ENCODE results near the gene C1orf167.

The C1orf167 gene

GRCh38 chr1:11797525-11798216, 35.7 kb downstream of the C1orf167 start:
- Histone ChIP-seq H3K27ac (ENCODE audit: low read length) (no peak overlapping the region), H3K79me2 (ENCODE audit: low read length) (no peaks in the 10 kb centered on the region), H3K4me1 (ENCODE audit: low read length) (peaks cover 3% of the 10 kb centered on the region), H4K20me1 (ENCODE audit: insufficient read depth, low read length) (no peaks in the 10 kb centered on the region), H3K9me3 (ENCODE audit: insufficient read depth, low read length) (no peaks in the 10 kb centered on the region), H3K4me2 (ENCODE audit: low read length) (no peak overlapping the region), H2AFZ (ENCODE audit: low read depth, low read length) (no peak overlapping the region), H3K36me3 (replicated peaks; ENCODE audit: low read depth, low read length) (no peaks in the 10 kb centered on the region), H3K27me3 (ENCODE audit: low read depth, low read length) (no peaks in the 10 kb centered on the region), H3K4me3 (ENCODE audit: low read length) (no peak overlapping the region), H3K9ac (ENCODE audit: low read length) (no peak overlapping the region)
- TF ChIP-seq EZH2phosphoT487 (IDR thresholded peaks at IDR 0.05; ENCODE audit: low read depth) (no peak), CTCF (IDR thresholded peaks at IDR 0.05; ENCODE audit: low read depth, low read length) (no peak)

GRCh38 chr1:11799099-11799498, 37.1 kb downstream of the C1orf167 start:
- Histone ChIP-seq H3K4me3 (ENCODE audit: low read length) (no peak overlapping the region), H3K9me3 (ENCODE audit: insufficient read depth, low read length) (no peaks in the 10 kb centered on the region), H2AFZ (ENCODE audit: low read depth, low read length) (no peak overlapping the region), H3K4me2 (ENCODE audit: low read length) (no peak overlapping the region), H3K79me2 (ENCODE audit: low read length) (no peaks in the 10 kb centered on the region), H3K27me3 (ENCODE audit: low read depth, low read length) (no peaks in the 10 kb centered on the region), H3K36me3 (replicated peaks; ENCODE audit: low read depth, low read length) (no peaks in the 10 kb centered on the region), H3K4me1 (ENCODE audit: low read length) (peaks cover 4% of the 10 kb centered on the region; the same call in 1 of the 2 replicates), H4K20me1 (ENCODE audit: insufficient read depth, low read length) (no peaks in the 10 kb centered on the region), H3K9ac (ENCODE audit: low read length) (no peak overlapping the region), H3K27ac (ENCODE audit: low read length) (no peak overlapping the region)
- no peak for TF ChIP-seq CTCF (IDR thresholded peaks at IDR 0.05; ENCODE audit: low read depth, low read length)
- no peak for TF ChIP-seq EZH2phosphoT487 (IDR thresholded peaks at IDR 0.05; ENCODE audit: low read depth)

GRCh38 chr1:11799896-11800295, 37.9 kb downstream of the C1orf167 start:
- Histone ChIP-seq H3K36me3 (replicated peaks; ENCODE audit: low read depth, low read length) (no peaks in the 10 kb centered on the region), H3K27ac (ENCODE audit: low read length) (no peak overlapping the region), H3K9me3 (ENCODE audit: insufficient read depth, low read length) (no peaks in the 10 kb centered on the region), H4K20me1 (ENCODE audit: insufficient read depth, low read length) (no peaks in the 10 kb centered on the region), H3K27me3 (ENCODE audit: low read depth, low read length) (no peaks in the 10 kb centered on the region), H3K4me2 (ENCODE audit: low read length) (no peak overlapping the region), H3K4me3 (ENCODE audit: low read length) (no peak overlapping the region), H3K9ac (ENCODE audit: low read length) (no peak overlapping the region), H3K79me2 (ENCODE audit: low read length) (peaks cover under 1% of the 10 kb centered on the region), H3K4me1 (ENCODE audit: low read length) (peaks cover 10% of the 10 kb centered on the region), H2AFZ (ENCODE audit: low read depth, low read length) (no peak overlapping the region)
- TF ChIP-seq CTCF (IDR thresholded peaks at IDR 0.05; ENCODE audit: low read depth, low read length) (no peak), EZH2phosphoT487 (IDR thresholded peaks at IDR 0.05; ENCODE audit: low read depth) (no peak)

GRCh38 chr1:11800391-11800755, 38.4 kb downstream of the C1orf167 start:
- peaks cover 10% of the 10 kb centered on the region for H3K4me1 ChIP-seq (ENCODE audit: low read length)
- H3K9ac ChIP-seq (ENCODE audit: low read length): no peak overlapping the region
- H3K9me3 ChIP-seq (ENCODE audit: insufficient read depth, low read length): no peaks in the 10 kb centered on the region
- no peak overlapping the region for H2AFZ ChIP-seq (ENCODE audit: low read depth, low read length)
- H3K79me2 ChIP-seq (ENCODE audit: low read length): peaks cover 6% of the 10 kb centered on the region
- H4K20me1 ChIP-seq (ENCODE audit: insufficient read depth, low read length): no peaks in the 10 kb centered on the region
- H3K27me3 ChIP-seq (ENCODE audit: low read depth, low read length): no peaks in the 10 kb centered on the region
- H3K4me3 ChIP-seq (ENCODE audit: low read length): no peak overlapping the region
- no peaks in the 10 kb centered on the region for H3K36me3 ChIP-seq (replicated peaks; ENCODE audit: low read depth, low read length)
- TF ChIP-seq CTCF (IDR thresholded peaks at IDR 0.05; ENCODE audit: low read depth, low read length): no peak
- TF ChIP-seq EZH2phosphoT487 (IDR thresholded peaks at IDR 0.05; ENCODE audit: low read depth): no peak
- H3K27ac ChIP-seq (ENCODE audit: low read length): no peak overlapping the region
- H3K4me2 ChIP-seq (ENCODE audit: low read length): no peak overlapping the region

All from OCI-LY3 (cell line).